ENCODE results near the gene PDE6H. TPM values are rescaled to one million over a fixed set of nuclear protein-coding genes. Genes with fewer than 3 reads are reported as not detected.

Gene PDE6H
- total and polyA plus RNA-seq, 12 donors: 0.48 to 5.9 (median 1.5) TPM; not detected in 8

DNA sequence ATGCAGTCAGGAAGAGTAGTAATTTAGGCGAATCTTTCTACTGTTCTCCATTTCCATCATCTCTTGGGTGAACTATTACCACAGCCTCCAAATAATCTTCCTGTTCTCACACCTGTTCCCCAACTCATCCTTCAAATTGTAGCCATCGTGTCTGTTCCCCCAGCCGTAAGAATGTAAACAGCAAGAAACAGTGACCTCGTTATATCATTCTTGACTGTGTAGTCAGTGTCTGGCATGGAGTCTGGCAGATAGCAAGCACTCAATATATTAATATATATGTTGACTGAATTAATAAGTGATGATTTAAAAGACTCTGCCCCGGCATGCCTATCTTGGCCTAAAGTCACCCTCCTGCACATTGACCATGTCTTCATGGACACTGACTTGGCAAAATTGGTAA, 20.3 kb downstream of the PDE6H start:
- H3K4me3 ChIP-seq: no peak overlapping the region
- H3K27ac ChIP-seq: no peak overlapping the region
- WGBS, 4 donors: 85 to 92% (median 91%) methylated on average over 5 of the region's 5 CpGs
- no peaks in the 10 kb centered on the region for H3K4me1 ChIP-seq (replicated peaks in 1 of 2)
- no peaks in the 10 kb centered on the region for H3K36me3 ChIP-seq (replicated peaks in 1 of 2)
- H3K9me3 ChIP-seq (replicated peaks in 1 of 3): no peaks in the 10 kb centered on the region
- H3K27me3 ChIP-seq: no peaks in the 10 kb centered on the region
- TF ChIP-seq POLR2A (IDR thresholded peaks at IDR 0.05): no peak
- TF ChIP-seq, protein P1, sequence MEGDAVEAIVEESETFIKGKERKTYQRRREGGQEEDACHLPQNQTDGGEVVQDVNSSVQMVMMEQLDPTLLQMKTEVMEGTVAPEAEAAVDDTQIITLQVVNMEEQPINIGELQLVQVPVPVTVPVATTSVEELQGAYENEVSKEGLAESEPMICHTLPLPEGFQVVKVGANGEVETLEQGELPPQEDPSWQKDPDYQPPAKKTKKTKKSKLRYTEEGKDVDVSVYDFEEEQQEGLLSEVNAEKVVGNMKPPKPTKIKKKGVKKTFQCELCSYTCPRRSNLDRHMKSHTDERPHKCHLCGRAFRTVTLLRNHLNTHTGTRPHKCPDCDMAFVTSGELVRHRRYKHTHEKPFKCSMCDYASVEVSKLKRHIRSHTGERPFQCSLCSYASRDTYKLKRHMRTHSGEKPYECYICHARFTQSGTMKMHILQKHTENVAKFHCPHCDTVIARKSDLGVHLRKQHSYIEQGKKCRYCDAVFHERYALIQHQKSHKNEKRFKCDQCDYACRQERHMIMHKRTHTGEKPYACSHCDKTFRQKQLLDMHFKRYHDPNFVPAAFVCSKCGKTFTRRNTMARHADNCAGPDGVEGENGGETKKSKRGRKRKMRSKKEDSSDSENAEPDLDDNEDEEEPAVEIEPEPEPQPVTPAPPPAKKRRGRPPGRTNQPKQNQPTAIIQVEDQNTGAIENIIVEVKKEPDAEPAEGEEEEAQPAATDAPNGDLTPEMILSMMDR (IDR thresholded peaks at IDR 0.05): no peak
- DNase-seq: no peak
- intact Hi-C loops (cut with DNase I): loop anchor here (10.0 kb wide), 2 partner anchors 148 to 268 kb away; partner anchors contain the start of gene ART4 (in 1 of the 2)

DNA sequence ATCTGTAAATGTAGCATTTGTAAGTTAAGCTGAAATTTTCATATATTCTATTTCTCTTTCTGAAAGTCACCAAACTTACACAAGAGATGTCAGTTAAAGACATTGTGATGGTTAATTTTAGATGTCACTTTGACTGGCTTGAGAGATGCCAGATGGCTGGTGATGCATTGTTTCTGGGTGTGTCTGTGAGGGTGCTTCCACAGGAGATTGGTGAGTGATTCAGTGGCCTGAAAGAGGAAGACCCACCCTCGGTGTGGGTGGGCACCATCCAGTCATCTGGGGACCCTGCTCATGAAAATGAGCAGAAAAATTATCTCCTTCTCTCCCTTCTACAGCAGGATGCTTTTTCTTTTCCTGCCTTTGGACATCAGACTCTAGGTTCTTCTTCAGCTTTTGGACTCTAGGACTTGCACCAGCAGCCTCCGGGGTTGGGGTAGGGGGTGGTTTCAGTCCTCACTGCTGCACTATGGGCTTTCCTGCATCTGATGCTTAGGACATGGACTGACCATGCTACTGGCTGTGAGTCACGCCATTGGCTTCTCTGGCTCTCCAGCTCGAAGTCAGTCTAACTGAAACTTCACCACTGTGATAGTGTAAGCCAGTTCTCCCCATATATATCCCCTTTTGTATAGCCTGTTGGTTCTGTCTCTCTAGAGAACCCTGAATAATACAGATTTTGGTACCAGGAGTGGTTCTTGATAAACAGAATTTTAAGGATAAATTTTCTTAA, 20.9 kb downstream of the PDE6H start:
- no peaks in the 10 kb centered on the region for H3K36me3 ChIP-seq (replicated peaks in 1 of 2)
- H3K4me1 ChIP-seq (replicated peaks in 1 of 2): no peaks in the 10 kb centered on the region
- DNase-seq: peak in 1 of 7 donors; percentile 5
- intact Hi-C loops (cut with DNase I): loop anchor here (10.0 kb wide), 2 partner anchors 149 to 269 kb away; partner anchors contain the start of gene ART4 (in 1 of the 2)
- no peaks in the 10 kb centered on the region for H3K9me3 ChIP-seq (replicated peaks in 1 of 3)
- TF ChIP-seq, protein P1 (IDR thresholded peaks at IDR 0.05): no peak
- no peak for TF ChIP-seq POLR2A (IDR thresholded peaks at IDR 0.05)
- no peak overlapping the region for H3K4me3 ChIP-seq
- no peaks in the 10 kb centered on the region for H3K27me3 ChIP-seq
- H3K27ac ChIP-seq: no peak overlapping the region
- 71 to 85% (median 75%) methylated on average over 4 of the region's 4 CpGs for WGBS, 4 donors

DNA sequence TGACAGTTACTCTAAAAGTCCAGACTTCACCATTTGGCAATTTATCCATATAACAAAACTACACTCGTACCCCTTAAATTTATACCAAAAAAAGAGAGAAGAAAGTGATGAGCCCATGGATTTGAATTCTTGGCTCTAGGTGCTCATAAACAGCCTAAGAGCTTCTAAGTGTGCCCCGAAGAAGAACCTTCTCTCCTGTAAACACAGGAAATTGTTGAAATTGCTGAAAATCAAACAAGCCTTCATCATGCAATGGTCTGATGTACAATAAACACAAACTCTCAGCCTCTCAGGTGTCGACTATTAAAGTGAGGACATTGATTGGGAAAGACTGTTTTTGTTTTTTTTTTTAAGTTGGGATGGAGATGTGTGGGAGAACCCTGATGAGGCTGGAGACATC, 21.8 kb downstream of the PDE6H start:
- intact Hi-C loops (cut with DNase I): loop anchor here (5.0 to 10.0 kb wide), 3 partner anchors 147 to 270 kb away; partner anchors contain the start of gene ART4 (in 1 of the 2)
- no peak for DNase-seq
- H3K4me1 ChIP-seq (replicated peaks in 1 of 2): peaks cover 0 to 5% of the 10 kb centered on the region in 2 donors
- TF ChIP-seq POLR2A (IDR thresholded peaks at IDR 0.05): no peak
- TF ChIP-seq, protein P1 (IDR thresholded peaks at IDR 0.05): no peak
- H3K4me3 ChIP-seq: no peak overlapping the region
- H3K36me3 ChIP-seq (replicated peaks in 1 of 2): no peaks in the 10 kb centered on the region
- 48 to 84% (median 78%) methylated on average over 3 of the region's 3 CpGs for WGBS, 4 donors
- no peaks in the 10 kb centered on the region for H3K9me3 ChIP-seq (replicated peaks in 1 of 3)
- H3K27ac ChIP-seq: no peak overlapping the region
- no peaks in the 10 kb centered on the region for H3K27me3 ChIP-seq

DNA sequence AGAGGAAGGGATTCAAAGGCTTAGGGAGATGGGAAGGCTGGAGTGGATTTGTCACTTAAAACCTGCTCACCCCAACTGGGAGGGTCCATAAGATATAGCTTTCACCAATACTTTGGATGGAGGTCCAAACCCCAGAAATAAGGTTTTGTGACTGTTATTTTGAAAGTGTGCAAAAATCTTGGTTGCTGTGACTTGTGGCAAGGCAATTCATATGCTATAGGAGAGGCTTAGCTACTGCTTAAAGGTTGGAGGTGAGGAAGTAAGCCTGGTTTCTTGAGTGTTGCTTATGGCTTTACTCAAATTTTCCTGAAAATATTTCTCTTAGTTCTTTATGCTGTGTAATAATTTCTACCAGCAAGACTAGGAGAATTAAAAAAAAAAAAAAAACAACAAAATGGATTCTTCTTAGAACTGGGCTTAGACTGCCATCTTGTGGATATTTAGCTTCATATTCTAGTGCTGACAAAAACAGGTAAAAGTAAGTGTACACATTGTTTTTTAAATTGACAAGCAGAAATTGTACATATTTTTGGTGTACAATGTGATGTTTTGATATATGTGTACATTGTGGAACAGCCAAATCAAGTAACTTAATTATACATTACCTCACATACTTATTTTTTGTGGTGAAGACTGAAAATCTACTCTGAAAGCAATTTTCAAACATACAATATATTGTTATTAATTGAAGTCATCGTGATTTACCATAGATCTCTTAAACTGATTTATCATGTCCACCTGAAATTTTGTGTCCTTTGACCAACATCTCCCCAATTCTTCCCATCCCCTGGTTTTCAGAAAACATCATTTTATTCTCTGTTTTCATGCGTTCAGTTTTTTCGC, 23.0 kb downstream of the PDE6H start:
- Histone ChIP-seq H3K4me1 (replicated peaks in 1 of 2) (peaks cover 0 to 8% of the 10 kb centered on the region in 2 donors), H3K27me3 (no peaks in the 10 kb centered on the region), H3K36me3 (replicated peaks in 1 of 2) (no peaks in the 10 kb centered on the region), H3K9me3 (replicated peaks in 1 of 3) (no peaks in the 10 kb centered on the region), H3K4me3 (no peak overlapping the region), H3K27ac (no peak overlapping the region)
- intact Hi-C loops (cut with DNase I): loop anchor here (5.0 to 10.0 kb wide), 3 partner anchors 149 to 271 kb away; partner anchors contain the start of gene ART4 (in 1 of the 2)
- TF ChIP-seq, protein P1 (IDR thresholded peaks at IDR 0.05): peak; percentile 40 to 92 (median 73)
- no peak for TF ChIP-seq POLR2A (IDR thresholded peaks at IDR 0.05)
- no peak for DNase-seq
- WGBS, 4 donors: 81 to 88% (median 87%) methylated on average over 3 of the region's 3 CpGs

All from adrenal gland (tissue), 12 donors.